HL-60 (cell line): ENCODE measurements around the gene MCRS1.

ENCODE experiments used
- DNase-seq, 2 experiments: peaks; one replicate each; pipeline ENCODE4 v3.0.0-alpha.2; 2010 to 2020; ENCODE audit warnings: low read depth in 1 of 2, low spot score in 1 of 2
- H3K27ac ChIP-seq: fragments of 250-450 bp; sonication (Bioruptor Pico); replicated peaks from 2 replicates; pipeline ENCODE4 v1.5.1; 2020; ENCODE audit warnings: mild to moderate bottlenecking, moderate library complexity
- H3K27me3 ChIP-seq: fragments of 250-450 bp; sonication (Bioruptor Pico); 2 replicates; pipeline ENCODE4 v1.5.1; 2021; ENCODE audit warnings: mild to moderate bottlenecking, moderate library complexity; ENCODE audit not compliant: insufficient read depth, poor library complexity, severe bottlenecking
- H3K4me3 ChIP-seq: replicated peaks from 2 replicates; pipeline ENCODE4 v1.5.1; 2011; ENCODE audit warnings: mild to moderate bottlenecking, control low read depth, low read length; ENCODE audit not compliant: insufficient read depth
- GABPA ChIP-seq: IDR thresholded peaks from 2 replicates; pipeline ENCODE4 v1.6.1; 2012; ENCODE audit warnings: low read depth
- POLR2AphosphoS5 ChIP-seq: IDR thresholded peaks from 2 replicates; pipeline ENCODE4 v1.6.1; 2012; ENCODE audit warnings: low read depth
- SPI1 ChIP-seq: IDR thresholded peaks from 2 replicates; pipeline ENCODE4 v1.6.1; 2012; ENCODE audit warnings: low read depth, mild to moderate bottlenecking, borderline replicate concordance
- long read RNA-seq: library from polyadenylated mRNA; unstranded; transcript quantifications from one replicate; pipeline ENCODE4 v2.0.0, GENCODE V29; 2020
- TF ChIP-seq, protein P1 (sequence below): IDR thresholded peaks from one replicate; pipeline ENCODE4 v1.5.1; 2011; ENCODE audit warnings: low read length, control low read depth, inconsistent platforms; ENCODE audit not compliant: insufficient read depth
- TF ChIP-seq, protein P2 (sequence below): IDR thresholded peaks from 2 replicates; pipeline ENCODE4 v1.6.1; 2012; ENCODE audit warnings: low read depth; ENCODE audit not compliant: insufficient replicate concordance

The MCRS1 gene, protein sequence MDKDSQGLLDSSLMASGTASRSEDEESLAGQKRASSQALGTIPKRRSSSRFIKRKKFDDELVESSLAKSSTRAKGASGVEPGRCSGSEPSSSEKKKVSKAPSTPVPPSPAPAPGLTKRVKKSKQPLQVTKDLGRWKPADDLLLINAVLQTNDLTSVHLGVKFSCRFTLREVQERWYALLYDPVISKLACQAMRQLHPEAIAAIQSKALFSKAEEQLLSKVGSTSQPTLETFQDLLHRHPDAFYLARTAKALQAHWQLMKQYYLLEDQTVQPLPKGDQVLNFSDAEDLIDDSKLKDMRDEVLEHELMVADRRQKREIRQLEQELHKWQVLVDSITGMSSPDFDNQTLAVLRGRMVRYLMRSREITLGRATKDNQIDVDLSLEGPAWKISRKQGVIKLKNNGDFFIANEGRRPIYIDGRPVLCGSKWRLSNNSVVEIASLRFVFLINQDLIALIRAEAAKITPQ
- long read RNA-seq, transcript MCRS1-201 (15 exons, 1,928 nt), result major isoform, 498 of 576 reads
- long read RNA-seq, partial matches to known transcripts, result 25 of 576 reads
- long read RNA-seq, other reads (novel, unspliced or antisense), result 50 of 576 reads

DNA sequence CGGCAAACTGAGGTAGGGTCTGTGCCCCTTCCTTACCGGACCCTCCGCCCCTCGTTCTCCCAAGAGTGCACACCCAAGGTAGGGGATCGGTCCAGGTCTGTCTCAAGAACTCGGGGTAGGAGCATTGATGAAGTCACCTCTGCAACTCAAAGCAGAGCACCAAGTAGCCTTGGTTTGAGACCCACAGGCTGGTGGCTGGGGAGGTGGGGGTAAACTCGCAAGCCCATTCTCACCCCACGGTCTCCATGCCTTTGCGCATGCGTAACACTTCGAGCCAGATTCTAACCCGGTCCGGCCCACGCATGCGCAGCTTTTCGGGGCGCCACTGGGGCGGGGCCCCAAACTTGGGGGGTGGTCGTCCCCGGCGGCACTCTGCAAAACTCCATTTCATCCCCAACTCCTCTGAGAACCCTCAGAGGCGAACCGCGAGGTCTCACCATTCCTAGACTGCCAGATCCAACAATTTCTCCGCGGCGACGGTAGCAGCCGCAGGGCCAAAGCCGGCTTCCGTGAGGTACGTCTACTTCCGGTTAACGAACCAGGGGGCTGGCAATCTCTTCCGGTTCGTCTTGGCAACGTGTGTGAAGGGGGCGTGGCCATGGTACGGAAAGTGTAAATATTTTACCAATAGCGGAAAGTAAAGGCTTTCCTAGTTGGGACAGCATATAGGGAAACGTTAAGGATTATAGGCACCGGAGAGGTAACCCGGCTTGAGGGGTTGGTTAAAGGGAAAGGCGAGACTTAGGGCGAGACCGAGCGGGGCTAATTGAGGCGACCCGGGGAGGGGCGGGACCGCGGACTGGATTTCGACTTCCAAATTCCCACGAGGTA is at the start of gene MCRS1:
TSS of gene MCRS1 (minus strand) at position 532 of the 831 bp plus-strand sequence. CDS start 1,411 bp downstream, outside the sequence.
- H3K27me3 ChIP-seq, result no peaks in the 10 kb centered on the region
- DNase-seq, result peak; percentile 89 to 93
- TF ChIP-seq POLR2AphosphoS5, result peak; percentile 94
- no peak for TF ChIP-seq SPI1
- TF ChIP-seq, protein P1, sequence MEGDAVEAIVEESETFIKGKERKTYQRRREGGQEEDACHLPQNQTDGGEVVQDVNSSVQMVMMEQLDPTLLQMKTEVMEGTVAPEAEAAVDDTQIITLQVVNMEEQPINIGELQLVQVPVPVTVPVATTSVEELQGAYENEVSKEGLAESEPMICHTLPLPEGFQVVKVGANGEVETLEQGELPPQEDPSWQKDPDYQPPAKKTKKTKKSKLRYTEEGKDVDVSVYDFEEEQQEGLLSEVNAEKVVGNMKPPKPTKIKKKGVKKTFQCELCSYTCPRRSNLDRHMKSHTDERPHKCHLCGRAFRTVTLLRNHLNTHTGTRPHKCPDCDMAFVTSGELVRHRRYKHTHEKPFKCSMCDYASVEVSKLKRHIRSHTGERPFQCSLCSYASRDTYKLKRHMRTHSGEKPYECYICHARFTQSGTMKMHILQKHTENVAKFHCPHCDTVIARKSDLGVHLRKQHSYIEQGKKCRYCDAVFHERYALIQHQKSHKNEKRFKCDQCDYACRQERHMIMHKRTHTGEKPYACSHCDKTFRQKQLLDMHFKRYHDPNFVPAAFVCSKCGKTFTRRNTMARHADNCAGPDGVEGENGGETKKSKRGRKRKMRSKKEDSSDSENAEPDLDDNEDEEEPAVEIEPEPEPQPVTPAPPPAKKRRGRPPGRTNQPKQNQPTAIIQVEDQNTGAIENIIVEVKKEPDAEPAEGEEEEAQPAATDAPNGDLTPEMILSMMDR, result no peak
- TF ChIP-seq, protein P2, sequence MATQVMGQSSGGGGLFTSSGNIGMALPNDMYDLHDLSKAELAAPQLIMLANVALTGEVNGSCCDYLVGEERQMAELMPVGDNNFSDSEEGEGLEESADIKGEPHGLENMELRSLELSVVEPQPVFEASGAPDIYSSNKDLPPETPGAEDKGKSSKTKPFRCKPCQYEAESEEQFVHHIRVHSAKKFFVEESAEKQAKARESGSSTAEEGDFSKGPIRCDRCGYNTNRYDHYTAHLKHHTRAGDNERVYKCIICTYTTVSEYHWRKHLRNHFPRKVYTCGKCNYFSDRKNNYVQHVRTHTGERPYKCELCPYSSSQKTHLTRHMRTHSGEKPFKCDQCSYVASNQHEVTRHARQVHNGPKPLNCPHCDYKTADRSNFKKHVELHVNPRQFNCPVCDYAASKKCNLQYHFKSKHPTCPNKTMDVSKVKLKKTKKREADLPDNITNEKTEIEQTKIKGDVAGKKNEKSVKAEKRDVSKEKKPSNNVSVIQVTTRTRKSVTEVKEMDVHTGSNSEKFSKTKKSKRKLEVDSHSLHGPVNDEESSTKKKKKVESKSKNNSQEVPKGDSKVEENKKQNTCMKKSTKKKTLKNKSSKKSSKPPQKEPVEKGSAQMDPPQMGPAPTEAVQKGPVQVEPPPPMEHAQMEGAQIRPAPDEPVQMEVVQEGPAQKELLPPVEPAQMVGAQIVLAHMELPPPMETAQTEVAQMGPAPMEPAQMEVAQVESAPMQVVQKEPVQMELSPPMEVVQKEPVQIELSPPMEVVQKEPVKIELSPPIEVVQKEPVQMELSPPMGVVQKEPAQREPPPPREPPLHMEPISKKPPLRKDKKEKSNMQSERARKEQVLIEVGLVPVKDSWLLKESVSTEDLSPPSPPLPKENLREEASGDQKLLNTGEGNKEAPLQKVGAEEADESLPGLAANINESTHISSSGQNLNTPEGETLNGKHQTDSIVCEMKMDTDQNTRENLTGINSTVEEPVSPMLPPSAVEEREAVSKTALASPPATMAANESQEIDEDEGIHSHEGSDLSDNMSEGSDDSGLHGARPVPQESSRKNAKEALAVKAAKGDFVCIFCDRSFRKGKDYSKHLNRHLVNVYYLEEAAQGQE, result peak; percentile 59
- peak; percentile 98 for TF ChIP-seq GABPA
- peak within 1 kb of the TSS; percentile 94 for H3K27ac ChIP-seq
- H3K4me3 ChIP-seq, result peak within 1 kb of the TSS; percentile 85

DNA sequence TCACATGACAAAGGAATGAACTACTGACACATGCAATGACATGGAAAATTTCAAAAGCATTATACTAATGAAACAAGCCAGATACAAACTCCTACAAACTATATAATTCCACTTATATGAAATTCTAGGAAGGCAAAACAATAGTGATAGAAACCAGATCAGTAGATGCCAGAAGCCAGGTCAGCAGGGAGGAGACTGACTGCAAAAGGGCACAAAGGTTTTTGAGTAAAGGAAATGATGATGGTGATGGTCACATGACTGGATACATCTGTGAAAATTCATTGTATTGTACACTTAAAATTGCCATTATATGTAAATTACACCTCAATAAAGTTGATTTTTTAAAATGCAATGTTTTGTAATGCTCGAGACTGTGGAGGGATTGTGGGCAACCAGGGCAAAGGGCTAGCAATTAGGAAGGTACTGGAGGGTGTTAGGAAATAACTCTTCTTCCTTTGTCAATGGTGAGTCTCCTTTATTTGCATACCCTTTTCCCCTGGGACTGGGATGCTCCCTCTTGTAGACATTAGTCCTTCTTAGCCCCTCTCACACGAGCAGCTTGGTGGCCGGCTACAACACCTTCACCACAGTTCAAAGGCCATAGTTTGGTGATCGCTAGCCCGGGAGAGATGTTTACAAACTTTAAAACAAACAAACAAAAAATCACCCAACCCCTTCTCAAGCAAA is 48.7 kb upstream of the MCRS1 start:
- TF ChIP-seq, protein P2, result no peak
- TF ChIP-seq, protein P1, result no peak
- TF ChIP-seq SPI1, result no peak
- TF ChIP-seq GABPA, result no peak
- no peak for TF ChIP-seq POLR2AphosphoS5
- no peak overlapping the region for H3K4me3 ChIP-seq
- DNase-seq, result no peak
- no peak overlapping the region for H3K27ac ChIP-seq
- H3K27me3 ChIP-seq, result no peaks in the 10 kb centered on the region

DNA sequence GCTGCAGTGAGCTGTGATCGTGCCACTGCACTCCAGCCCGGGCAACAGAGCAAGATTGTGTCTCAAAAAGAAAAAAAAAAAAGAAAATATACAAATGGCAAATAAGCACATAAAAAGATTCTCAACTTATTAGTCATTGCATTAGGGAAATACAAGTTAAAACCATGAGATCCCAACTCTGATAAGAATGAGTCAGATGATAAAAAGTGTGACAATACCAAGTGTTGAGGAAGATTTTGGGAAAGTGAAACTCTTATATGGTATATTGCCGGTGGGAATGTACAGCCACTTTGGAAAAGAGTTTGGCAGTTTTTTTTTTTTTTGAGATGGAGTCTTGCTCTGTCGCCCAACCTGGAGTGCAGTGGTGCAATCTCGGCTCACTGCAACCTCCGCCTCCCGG is 47.8 kb upstream of the MCRS1 start:
- Histone ChIP-seq H3K27me3 (no peaks in the 10 kb centered on the region), H3K27ac (no peak overlapping the region), H3K4me3 (no peak overlapping the region)
- no peak for DNase-seq
- TF ChIP-seq, protein P1, result no peak
- TF ChIP-seq POLR2AphosphoS5 (no peak), GABPA (no peak), SPI1 (no peak)
- TF ChIP-seq, protein P2, result no peak
